NCI-H146 treated with DMSO at 0.1 percent for 48 hours (cell line): ENCODE data around the gene FCGR1A.
"Not testable (repeated sequence)": the region's sequence is repeated elsewhere in the genome, so short reads cannot be mapped to it uniquely, and the experiment has no call there.

Experiments used
- DNase-seq: peaks from one replicate; lab custom pipeline; 2025; ENCODE audit not compliant: unreplicated experiment; lab: John Stamatoyannopoulos, UW

FCGR1A gene

DNA sequence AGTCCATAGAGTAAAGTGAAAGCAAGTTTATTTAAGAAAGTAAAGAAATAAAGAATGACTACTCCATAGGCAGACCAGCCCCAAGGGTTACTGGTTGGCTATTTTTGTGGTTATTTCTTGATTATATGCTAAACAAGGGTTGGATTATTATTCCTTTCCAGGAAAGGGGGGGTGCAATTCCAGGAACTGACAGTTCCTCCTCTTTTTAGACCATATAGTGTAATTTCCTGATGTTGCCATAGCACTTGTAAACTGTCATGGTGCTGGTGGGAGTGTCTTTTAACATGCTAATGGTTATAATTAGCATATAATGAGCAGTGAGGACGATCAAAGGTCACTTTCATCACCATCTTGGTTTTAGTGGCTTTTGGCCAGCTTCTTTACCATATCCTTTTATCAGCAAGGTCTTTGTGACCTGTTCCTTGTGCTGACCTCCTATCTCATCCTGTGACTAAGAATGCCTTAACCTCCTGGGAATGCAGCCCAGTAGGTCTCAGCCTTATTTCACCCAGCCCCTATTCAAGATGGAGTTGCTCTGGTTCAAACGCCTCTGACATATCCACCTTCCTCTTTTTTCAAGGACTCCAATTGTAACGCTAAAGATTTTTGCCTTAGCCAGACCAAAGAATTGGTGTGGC, 6.9 kb upstream of the FCGR1A start:
- not testable (repeated sequence) for DNase-seq

DNA sequence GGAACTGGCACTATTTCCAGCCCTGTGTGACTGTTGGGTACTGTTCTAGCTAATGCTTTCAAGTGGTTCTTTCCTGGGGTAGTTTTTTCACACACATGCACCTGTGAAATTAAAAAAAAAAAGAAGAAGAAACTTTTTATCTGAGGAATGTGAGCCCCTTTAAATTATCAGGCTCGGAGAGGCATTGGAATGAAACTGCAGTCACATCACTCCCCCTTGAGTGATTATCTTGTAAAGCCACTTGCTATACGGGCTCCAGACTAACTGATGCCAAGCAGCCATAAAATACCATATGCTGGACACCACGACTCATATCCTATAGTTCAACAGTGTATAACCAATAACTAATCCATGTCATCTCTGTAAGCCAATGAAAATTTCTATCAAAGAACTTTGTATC, 5.4 kb upstream of the FCGR1A start:
- DNase-seq: not testable (repeated sequence)

DNA sequence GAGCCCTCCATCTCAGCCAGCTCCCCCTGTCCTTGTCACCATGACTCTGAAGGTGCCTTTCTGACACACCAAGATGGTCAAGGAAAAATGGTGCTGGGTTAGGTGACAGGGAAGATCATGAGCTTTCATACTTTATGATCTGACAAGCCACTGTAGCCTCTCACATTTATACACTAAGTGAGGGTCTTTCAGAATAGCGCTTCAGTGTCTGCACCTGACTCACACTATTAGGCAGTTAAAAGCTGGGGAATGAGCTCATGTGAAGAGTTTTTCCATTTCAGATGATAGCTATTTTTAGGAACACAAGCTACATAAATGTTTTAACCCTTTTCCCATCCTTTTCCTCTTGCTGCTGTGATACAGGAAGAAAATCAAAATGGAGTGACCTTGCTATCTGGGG, 4.2 kb upstream of the FCGR1A start:
- DNase-seq: not testable (repeated sequence)

DNA sequence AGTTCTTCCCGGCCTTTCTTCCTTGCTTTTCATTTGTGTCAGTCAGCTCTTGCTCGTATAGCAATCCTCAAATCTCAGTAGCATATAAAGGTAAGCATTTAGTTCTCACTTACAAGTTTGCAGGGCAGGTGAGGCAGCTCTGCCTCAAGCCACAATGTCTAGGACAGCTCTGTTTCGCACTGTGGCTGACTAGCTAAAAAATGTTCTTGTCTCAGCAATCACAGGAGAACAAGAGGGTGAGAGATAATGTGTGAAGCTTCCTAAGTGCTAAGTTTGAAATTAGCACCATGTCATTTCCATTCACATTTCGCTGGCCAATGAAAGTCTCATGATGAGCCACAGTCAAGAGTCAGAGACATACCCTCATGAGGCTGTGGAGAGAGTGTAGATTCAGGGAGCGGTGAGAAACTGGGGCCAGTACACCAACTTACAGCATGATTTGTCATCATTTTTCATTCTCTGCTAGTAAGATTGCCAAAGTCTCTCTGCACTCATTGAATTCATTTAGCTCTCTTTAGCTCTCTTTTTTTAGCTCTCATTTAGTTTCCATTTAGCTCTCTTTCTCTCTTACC, 995 bp upstream of the FCGR1A start:
- DNase-seq: not testable (repeated sequence)

GRCh38 chr1:149783289-149783688, 795 bp downstream of the FCGR1A start:
- not testable (repeated sequence) for DNase-seq

GRCh38 chr1:149783868-149784267, 1.4 kb downstream of the FCGR1A start:
- not testable (repeated sequence) for DNase-seq

- not testable (repeated sequence) for DNase-seq
These were observed 5.4 kb downstream of the FCGR1A start for GRCh38 chr1:149787688-149788451.

DNA sequence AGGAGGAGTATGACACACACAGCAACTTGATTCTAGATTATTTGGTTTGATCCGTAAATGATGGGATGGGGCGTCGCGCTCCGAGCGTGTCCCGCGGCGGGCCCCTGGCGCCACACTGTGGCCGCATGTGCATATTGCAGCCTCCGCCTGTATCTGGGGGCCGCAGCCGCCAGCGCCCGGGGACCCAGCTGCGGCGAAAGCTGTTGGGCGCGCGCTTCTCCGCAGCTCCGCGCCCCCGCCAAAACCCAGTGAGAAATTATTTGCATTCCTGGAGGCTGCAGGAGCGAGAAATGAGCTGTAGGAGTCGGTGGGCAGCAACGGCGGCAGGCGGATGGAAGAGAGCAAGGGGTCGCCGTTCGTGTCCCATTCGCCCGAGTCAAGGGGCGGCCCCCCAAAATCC, 10.0 kb downstream of the FCGR1A start:
- not testable (repeated sequence) for DNase-seq

GRCh38 chr1:149792912-149793515, 10.5 kb downstream of the FCGR1A start:
- peak; percentile 40 for DNase-seq

DNA sequence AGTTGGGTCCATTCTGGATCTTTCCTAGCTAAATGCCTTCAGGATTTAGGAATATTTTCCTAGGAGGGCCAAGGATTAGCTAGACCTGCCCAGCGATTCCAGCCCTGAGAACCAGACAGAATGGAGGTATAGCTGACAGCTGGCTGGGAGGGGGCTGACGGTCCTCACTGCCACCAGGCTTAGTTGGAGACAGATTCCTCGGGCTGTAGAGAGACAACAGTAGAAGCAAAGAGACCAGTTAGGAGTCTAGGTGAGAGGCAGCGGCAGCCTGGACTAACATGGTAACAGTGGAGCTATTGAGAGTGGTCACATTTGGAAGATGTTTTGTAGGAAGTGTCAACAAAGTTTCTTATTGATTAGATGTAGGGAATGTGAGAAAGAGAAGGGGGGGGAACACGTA, 11.4 kb downstream of the FCGR1A start:
- DNase-seq: not testable (repeated sequence)

- DNase-seq: not testable (repeated sequence)
These were observed 19.1 kb downstream of the FCGR1A start for GRCh38 chr1:149801628-149802027.

GRCh38 chr1:149804417-149805080, 22.1 kb downstream of the FCGR1A start:
- not testable (repeated sequence) for DNase-seq

DNA sequence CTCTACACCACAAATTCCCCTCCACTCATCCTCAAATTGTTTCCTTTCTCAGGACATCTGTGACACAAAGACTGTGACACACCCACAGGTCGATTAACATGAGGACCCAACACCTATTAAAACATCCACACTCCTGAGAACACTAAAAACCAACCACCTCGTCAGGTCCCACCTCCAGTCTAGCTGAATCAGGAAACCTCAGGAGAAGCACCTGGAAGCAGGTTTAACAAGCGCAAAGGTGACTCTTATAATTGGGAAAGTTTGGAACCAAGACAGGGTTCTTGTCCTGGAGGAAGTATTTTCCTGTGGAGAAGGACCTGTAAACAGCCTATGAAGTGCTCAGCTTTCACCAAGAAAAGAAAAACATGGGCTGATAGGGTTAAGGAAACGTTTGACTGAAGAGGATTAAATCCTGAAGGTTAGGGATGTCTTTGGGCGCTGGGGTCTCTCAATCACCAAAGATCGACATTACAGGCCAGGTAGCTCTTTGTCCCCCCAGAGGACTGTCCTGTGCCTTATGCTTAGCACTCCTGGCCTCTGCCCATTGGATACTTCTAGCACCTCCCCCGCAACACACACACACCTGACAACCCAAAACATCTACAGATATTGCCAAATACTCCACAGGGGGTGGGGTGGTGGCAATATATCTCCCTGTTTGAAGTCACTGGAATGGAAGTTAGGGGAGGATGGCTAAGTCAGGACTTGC, 28.4 kb downstream of the FCGR1A start:
- DNase-seq: peak; percentile 27

DNA sequence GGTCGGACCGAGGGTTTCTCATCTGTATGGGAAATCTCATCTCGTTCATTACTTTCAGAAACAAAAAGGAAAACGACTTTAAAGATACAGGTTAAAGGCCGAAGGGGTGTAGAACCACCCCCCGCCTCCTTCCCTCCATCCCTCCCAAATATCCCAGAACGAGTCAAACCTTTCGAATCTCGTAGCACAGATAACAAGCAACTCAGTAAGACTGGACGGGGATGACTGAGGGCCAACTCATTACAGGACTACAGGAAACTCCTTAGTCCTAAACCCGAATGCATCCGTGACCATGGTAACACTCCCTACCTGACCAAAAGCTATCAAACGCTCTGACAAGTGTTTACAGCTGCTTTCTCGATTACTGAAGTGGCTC, 29.0 kb downstream of the FCGR1A start:
- not testable (repeated sequence) for DNase-seq

DNA sequence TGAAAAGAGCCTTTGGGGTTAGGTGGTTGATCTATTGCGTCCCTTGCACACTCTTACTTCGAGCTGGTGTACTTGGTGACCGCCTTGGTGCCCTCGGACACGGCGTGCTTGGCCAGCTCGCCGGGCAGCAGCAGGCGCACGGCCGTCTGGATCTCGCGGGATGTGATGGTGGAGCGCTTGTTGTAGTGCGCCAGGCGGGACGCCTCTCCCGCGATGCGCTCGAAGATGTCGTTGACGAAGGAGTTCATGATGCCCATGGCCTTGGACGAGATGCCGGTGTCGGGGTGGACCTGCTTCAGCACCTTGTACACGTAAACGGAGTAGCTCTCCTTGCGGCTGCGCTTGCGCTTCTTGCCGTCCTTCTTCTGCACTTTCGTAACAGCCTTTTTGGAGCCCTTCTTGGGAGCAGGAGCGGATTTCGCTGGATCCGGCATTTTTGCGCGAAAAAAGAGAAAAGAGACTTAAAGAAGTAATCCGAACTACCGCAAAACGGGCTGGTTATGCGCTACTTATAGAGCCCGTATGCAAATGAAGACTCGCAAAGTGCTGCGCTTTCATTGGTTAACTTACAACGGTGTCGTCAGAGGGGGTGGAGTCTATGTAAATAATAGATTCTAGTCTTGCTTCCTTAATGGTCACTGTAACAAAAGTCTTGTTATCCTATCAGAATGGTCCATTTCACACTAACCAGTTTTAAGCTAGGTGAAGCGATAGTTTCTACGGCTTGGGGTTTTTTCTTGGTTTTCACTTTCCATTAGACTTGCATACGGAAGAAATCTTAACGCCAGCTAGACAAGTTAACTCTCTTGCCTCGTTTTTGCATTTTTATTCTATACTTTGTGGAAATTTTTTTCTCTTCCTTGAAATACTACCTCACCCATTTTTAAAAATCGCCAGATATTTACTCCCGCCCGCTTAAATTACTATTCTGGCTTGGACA, 29.7 kb downstream of the FCGR1A start:
- DNase-seq: peak; percentile 83

GRCh38 chr1:149812893-149813801, 30.7 kb downstream of the FCGR1A start:
- peak; percentile 77 for DNase-seq

GRCh38 chr1:149820387-149820786, 37.9 kb downstream of the FCGR1A start:
- not testable (repeated sequence) for DNase-seq

DNA sequence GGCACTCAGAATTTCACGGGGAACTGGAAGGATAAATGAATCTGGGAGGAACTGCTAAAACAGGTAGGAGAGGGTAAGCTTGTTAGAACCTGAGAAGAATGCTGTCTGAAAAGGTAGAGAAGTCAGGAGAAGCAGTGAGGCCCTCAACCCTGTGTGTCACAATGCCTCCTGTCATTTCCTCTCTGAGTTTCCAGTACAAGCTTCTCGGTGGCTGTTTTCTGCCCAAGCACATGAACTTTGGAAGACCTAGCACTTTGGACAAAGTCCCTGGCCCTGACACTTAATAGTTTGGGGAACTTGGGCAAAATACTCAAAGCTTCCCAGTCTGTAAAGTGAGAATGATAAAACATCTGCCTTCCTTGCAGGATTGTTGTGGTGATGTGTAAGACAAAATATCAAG, 44.1 kb downstream of the FCGR1A start:
- DNase-seq: not testable (repeated sequence)
